Inferior parietal cortex (tissue), 1 donor: ENCODE results near the gene ATXN7L1.
A peak's percentile ranks its signal among the peaks of the same experiment; 100 is the strongest.
"Not testable (repeated sequence)": the region's sequence is repeated elsewhere in the genome, so short reads cannot be mapped to it uniquely, and the experiment has no call there.

Source experiments
- DNase-seq: peaks from one replicate; pipeline ENCODE4 v3.0.0-alpha.2; 2016; ENCODE audit errors: extremely low spot score

The ATXN7L1 gene

GRCh38 chr7:105705427-105705826 lies 171.0 kb downstream of the ATXN7L1 start:
- DNase-seq = no peak

DNA sequence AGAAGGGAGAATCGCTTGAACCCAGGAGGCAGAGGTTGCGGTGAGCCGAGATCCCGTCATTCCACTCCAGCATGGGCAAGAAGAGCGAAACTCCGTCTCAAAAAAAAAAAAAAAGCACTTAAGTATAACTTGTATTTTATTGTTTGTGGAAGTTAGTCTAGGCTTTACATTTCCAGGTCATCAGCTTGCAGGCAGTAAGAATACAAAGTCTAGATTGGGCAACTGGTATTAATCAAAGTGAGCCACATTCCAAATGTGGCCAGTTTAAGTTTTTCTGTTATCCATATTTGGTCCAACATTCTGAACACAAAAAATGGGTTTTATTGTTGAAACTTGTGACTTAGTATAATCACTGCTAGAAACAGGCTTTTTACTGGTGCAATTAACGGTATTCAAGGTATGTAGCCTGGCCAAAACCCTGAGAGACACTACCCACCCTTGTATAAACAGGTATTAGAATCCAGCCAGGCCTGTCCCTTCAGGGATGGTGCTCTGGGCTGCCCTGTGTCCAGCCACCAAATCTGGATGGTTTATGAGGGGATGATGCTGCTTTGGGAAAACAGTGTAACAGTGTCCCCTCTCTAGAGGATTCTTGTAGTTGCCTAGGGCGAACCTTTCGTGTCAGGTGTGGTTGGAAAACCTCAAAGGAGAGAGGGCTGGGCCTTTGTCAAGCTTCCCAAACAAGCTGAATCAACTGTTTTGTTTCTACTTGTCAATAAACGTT lies 173.0 kb downstream of the ATXN7L1 start:
- DNase-seq = no peak

DNA sequence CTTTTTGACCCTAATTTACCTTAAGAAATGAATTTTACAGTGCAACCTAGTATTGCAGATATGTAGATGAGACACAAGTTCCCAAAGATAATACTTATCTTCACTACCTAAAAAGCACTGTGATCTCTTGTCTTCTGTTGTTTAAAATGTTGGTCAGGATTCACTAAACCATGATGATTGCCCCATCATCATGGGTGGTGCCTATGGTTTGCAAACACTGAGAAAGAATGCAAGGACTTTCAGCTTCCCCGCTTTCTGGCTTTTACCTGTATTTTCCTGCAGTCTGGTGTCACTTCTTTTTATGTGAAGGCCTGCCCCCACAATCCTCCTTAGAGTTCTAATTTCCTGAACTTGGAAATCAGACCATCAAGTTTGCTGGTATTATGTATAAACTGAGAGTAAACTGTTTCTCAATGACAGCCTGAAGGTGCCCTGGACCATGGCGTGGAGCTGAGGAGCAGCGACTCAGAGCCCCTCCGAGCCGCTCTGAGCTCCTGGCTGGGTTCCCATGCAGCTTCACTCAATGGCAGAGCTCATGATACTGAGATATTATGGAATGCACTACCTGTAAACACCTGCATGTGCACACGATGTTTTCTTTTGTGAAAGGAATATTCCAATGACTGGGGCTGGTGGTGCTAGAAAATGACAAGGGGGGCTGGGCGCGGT lies 176.7 kb downstream of the ATXN7L1 start:
- DNase-seq = no peak

GRCh38 chr7:105698531-105698930 lies 177.9 kb downstream of the ATXN7L1 start:
- DNase-seq = no peak

- no peak for DNase-seq
Measured at GRCh38 chr7:105697753-105698152, 178.6 kb downstream of the ATXN7L1 start.

- DNase-seq = not testable (repeated sequence)
Measured at GRCh38 chr7:105697169-105697568, 179.2 kb downstream of the ATXN7L1 start.

DNA sequence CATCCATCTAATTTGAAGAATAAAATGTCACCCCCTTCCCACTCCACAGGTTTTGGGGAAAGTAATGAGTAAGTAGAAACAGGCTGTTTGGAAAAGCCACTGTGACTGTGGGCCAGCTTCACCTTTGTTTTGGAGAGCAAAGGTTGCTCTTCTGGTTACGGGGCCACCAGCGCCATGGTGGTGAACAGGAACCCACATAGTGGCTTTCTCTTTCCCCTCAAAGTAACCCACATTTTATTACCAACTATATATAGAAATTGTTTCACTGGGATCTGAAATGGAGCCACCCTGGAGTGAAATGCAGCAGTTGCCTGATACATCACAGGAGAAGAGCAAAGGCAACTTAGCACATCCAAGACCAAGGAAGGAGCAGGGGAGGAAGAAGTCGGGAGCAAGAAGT lies 182.8 kb downstream of the ATXN7L1 start:
- DNase-seq = no peak

DNA sequence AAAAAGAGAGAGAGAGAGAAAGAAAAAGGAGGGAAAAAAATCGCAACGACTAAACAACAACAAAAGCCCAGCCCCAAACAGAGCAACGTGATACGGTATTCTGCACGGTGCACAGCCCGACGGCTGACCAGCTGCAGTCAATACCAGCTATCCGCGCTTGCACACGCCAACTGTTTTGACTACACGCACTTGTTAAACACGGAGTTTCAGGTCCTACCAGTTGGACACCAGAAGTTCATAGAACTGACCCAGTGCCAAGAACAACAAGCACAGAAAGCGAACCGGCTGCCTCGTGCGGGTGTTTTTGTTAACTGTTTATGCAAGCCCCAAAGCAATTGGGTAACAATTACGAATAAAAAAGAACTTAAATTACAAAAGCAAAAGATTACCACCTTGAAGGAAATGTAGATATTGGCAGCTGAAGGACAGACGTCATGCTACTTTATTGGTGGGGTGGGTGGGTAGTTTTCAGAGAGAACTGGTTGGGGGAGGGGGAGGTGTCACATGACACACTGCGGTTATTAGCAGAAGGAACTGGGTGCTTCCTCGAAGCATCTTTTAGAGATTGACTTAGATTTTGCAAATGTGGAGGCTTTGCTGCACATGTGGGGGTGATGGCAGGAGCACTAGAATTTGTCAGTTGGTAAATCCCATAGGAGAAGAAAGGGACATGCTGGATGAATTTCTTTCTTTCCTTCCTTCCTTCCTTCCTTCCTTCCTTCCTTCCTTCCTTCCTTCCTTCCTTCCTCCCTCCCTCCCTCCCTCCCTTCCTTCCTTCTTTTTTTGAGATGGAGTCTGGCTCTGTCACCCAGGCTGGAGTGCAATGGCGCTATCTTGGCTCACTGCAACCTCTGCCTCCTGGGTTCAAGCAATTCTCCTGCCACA lies 184.5 kb downstream of the ATXN7L1 start:
- peak; percentile 47 for DNase-seq

DNA sequence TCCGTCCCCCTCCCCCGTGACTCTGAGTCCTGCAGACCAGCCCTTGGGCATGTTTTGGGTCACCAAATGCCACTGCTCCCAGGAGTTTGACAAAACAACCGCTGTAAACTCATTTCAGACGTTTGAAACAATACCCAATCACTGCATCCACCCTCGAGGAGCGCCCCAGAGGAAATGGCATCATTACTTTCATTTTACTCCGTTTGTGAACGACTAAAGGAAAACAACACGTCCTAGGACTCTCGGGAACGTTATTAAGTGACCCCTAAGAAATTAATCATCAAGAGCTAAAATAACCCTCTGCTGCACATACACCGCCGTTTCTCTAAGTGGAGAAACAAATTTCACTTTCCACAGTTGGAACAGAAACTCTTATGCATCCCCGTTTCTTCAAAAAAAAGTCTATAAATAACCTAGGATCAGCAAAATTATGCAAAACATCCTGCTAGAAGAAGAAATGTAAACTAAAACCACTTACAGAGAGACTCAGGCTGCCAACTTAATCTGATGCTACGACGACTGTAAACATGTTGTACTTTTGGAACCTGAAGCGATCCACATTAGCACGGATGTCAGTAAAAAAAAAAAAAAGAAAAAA lies 185.2 kb downstream of the ATXN7L1 start:
- DNase-seq = no peak

DNA sequence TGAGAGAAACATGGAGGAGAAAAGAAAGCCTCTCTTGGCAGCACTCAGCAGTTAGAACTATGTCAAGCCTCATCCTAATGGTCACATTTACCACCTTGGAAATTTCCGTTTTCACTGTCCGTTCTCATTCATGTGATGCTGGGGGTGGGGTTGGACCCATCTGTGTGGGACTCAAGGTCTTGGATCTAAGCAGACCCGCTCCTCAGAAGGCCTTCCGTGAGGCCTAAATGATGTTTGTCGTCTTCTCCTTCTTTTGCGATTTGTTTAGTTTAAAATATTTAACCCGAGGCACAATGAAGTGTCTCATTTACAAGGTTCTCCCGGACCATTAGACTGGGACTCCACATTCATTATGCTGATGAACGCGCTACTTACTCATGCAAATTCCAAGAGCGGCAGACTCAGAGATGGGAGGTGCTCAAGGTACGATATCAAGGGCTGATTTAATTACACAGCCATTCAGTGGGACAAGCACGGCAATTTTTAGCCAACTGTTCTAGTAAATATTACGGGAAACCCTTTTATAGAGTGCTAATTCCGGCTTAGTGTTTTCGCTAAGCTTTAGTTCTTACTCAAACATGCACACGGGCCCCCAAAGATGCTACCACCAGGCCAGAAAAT lies 186.0 kb downstream of the ATXN7L1 start:
- DNase-seq = no peak

DNA sequence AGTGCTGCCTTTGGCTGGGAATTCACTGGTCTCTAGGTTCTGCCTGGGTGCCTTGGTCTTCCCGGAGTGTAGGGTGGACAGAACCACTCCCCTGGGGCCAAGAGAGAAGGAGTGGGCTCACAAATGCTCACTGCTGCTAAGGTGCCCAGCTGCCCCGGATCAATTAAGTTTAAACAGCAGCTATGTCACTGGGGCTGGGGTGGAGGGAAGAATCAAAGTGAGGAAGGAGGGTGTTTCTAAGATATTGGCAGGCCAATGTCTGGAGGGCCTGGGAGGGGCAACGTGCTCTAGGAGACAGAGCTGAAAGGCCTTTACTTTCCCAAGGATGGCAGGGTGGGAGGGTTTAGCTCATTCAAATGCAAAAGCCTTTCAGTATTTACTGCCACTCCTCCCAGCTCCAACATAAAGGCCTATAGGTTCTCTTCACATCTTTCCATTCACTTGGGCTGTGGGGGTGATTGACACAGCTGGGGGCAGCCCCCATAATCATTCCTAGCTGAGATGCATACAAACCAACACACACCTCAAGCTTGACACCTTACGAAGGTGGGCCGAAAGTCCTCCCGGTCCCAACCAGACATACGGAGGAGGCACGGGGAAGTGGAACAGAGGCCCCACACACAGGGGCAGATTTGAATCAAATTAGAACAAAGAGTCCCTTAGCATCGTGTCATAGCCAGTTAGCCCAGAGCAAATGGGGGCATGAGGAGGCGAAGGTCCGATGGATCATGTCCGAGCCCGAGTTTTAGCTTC lies 187.2 kb downstream of the ATXN7L1 start:
- DNase-seq = no peak

DNA sequence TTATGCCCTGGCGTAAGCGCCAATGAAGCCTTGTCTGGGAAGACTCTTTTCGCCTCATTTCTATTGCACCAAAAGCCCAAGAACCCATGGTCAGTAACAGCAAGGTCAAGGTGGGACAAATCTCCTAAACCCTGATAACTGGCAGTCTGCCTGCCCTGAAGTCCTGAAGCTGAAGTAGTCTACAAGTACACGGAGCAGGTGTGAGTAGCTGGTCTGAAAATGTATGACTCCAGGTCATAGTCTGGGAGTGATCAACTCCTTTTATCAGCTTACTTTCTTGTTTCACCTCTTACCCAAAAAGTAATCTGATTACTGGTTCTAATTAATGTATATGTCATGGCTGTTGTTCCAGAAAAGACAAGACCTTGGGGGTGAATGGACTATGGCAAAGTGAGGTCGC lies 187.8 kb downstream of the ATXN7L1 start:
- no peak for DNase-seq

- no peak for DNase-seq
Measured at GRCh38 chr7:105685161-105685560, 191.2 kb downstream of the ATXN7L1 start.

DNA sequence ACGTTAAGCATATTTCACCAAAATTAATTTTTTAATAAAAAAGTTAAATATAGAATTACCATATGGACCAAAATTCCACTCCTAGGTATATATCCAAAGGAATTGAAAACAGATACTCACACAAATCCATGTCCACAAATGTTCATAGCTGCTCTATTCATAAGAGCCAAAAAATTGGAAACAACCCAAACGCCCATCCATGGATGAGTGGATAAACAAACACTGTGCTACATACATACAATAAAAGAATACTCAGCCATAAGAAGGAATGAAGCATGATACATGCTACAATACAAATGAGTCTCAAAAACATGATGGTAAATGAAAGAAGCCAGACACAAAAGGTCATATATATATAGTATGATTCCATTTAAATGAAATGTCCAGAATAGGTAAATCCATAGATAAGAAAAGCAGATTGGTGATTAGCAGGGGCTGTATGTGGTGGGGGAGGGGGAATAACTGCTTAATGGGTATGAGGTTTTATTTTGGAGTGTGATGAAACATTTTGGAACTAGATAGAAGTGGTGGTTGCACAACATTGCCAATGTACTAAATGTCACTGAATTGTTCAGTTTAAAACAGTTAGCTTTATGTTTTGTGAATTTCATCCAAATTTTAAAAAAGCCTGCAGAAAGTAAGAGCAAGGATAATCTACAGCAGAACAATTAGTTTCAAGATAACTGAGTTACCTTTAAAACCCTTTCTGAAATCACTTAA lies 193.9 kb downstream of the ATXN7L1 start:
- DNase-seq = no peak

DNA sequence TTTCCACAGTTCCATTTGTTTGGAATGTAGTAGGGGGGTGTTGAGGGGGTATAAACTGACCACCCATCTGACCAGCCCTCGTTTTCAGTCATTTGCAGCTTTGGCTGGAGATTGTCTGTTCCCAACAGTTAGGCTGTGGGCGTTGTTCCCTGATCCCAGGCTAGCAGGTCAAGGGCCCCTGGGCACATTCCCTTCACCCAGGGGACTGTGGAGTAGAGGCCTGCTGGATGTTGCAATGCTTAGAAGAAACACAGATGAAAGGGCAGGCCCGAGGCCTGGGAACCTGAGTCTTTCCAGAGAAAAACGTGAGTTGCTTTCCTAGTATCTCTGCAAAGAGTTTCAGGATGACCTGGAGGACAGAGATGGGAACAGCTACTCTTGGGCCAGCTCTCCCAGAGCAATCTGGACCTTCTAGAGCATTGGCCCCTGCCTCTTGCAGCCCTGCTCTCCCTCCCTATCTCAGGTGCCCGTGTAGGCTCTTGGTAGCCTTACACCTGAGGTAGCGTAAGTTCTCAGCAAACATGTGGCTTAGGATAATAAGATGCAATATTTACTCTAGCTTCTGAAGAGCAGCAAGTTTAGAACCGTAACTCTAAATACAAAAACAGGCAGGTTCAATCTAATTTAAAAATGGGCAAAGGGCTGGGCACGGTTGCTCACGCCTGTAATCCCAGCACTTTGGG lies 195.8 kb downstream of the ATXN7L1 start:
- DNase-seq = no peak

- DNase-seq = peak; percentile 58
Measured at GRCh38 chr7:105678811-105679495, 197.4 kb downstream of the ATXN7L1 start.

DNA sequence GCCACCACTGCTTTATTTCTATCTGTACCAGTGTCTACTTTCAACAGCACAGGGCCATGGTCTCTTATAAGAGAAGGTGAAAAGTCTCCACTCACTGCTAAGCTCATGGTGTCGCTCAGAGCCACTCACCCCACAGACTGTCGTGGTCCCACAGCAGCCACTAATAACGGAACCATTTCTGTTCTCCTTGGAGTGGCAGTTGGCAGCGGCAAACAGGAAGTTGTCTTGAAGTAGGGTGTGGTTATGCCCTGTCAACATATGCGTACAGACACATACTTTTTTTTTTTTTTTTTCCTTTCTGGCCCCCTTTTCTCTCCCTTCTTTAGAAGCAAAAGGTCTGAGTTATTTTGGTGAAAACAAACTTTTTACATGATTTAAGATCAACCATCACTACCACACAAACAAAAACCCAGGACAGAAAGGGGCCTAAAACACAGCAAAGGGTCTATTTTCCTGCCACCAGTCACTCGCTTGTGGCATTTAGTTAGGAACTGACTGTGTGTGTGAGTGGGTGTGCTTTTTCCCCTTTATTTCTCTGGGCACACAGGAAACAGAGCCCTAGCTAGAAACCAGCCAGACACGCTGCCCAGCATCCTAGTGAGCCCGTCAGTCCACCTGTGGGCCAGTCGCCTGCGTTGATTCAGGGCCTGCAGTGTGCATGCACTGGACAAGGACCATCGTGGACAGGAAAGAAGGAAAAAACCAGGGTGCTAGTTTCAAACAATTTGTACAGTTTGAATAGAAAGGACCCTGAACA lies 198.4 kb downstream of the ATXN7L1 start:
- DNase-seq = no peak

DNA sequence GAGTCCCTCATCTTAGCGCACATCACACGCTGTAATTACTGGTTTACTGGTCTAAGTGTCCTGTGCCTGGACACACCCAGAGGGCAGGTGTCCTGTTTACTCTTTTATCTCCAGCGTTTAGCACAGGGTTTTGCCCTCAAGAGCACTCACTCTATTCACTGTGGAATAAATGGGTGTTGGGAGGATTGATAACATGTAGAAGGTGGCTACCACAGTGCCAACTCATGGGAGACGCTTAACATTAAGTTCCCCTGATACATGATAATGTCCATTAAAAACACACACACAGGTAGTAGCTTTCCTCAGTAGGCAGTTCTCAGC lies 199.0 kb downstream of the ATXN7L1 start:
- DNase-seq = no peak
